Activated CD4-positive, alpha-beta memory T cell treated with anti-CD3 and anti-CD28 coated beads, Interleukin-2, amount 10 ng/mL, durations not matched to agents 7 days and 5 days (primary cell): Measurements from ENCODE around the gene CORO7. TPM values are rescaled to one million over a fixed set of nuclear protein-coding genes. Genes with fewer than 3 reads are reported as not detected.

ENCODE experiments used
- CTCF ChIA-PET: fragments of 350-600 bp; sonication (Branson Sonifier 250); formaldehyde crosslinking; loops from one replicate; lab custom pipeline; 2021; ENCODE audit warnings: antibody characterized with exemption, inconsistent platforms; lab: Charles Lee
- POLR2A ChIA-PET: fragments of 350-600 bp; sonication (Branson Sonifier 250); formaldehyde crosslinking; loops from one replicate; lab custom pipeline; 2021; ENCODE audit warnings: antibody characterized with exemption; lab: Charles Lee
- DNase-seq: peaks from one replicate; pipeline ENCODE4 v3.0.0-alpha.2; 2020
- H3K27ac Mint-ChIP-seq: one replicate; pipeline ENCODE4 v1.8.0; 2021; ENCODE audit warnings: mild to moderate bottlenecking, mixed read lengths
- H3K27me3 Mint-ChIP-seq: one replicate; pipeline ENCODE4 v1.8.0; 2021; ENCODE audit warnings: mixed read lengths
- H3K36me3 Mint-ChIP-seq: one replicate; pipeline ENCODE4 v1.8.0; 2021; ENCODE audit warnings: low read depth, mixed read lengths
- H3K4me1 Mint-ChIP-seq: one replicate; pipeline ENCODE4 v1.8.0; 2021; ENCODE audit warnings: mixed read lengths
- H3K4me3 Mint-ChIP-seq: one replicate; pipeline ENCODE4 v1.8.0; 2021; ENCODE audit warnings: mild to moderate bottlenecking, mixed read lengths
- H3K9me3 Mint-ChIP-seq: one replicate; pipeline ENCODE4 v1.8.0; 2021; ENCODE audit warnings: mixed read lengths
- total RNA-seq, 2 experiments: library from RNA; stranded (reverse); gene quantifications; one replicate each; pipeline ENCODE4 v1.2.3, GENCODE V29; 2021

The CORO7 gene
- 100 to 1,000 TPM; 244 to 245 TPM for total RNA-seq

DNA sequence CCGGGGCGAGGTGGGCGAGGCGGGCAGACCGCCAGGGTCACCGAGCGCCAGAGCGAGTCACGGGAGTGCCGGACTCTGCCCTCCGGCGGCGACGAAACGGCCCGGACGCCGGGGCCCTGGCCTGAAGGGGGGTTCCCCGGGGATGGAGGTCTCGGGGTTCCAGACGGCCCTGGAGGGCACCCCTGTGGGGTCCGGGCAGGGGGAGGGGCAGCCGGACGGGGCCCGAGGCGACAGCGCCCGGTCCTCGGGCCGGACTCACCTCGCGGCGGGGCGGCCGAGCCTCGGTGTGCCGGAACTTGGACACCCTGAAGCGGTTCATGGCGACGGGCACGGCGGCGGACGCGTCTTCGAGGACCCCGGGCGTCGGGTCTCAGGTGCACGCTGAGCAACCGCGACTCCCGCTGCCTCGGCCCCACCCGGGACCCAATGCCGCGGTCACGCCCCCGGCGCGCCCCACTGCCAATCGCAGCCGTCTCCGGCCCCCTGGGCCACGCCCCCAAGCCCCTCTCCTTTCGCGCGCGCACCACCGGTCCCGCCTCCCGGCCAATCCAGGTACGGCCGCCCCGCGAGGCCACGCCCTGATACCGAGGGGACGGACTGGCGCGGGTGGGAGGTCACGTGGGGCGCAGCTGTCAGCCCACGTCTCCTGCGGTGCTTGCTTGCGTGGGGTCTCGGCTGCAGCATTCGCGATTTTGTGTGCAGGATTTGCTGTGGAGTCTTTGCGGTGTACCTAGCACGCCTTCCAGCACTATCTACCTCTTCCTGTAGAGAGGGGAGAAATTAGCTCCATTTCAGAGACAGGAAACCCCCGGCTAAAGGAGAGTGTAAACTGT lies at the start of gene CORO7:
Gene CORO7 (minus strand): TSS at position 397 of the 833 bp plus-strand sequence. CDS start 78 bp downstream, at position 319.
- Mint-ChIP-seq H3K4me3 (peak within 1 kb of the TSS; percentile 95), H3K27ac (peak within 1 kb of the TSS; percentile 99), H3K36me3 (peaks cover 37% of the 10 kb centered on the region), H3K27me3 (peaks cover 4% of the 10 kb centered on the region), H3K9me3 (no peaks in the 10 kb centered on the region), H3K4me1 (peaks cover 47% of the 10 kb centered on the region)
- ChIA-PET CTCF (interaction anchor here (0.9 to 6.1 kb wide), 8 partner anchors 12 to 162 kb away, joined by 3 to 52 read pairs (median 4); partner anchors contain the start of gene HMOX2), POLR2A (interaction anchor here (0.7 to 7.3 kb wide), 22 partner anchors 8 to 431 kb away, joined by 3 to 85 read pairs (median 6); partner anchors contain the start of genes ANKS3, CDIP1, DNAAF8 and DNAJA3)
- peak; percentile 98 for DNase-seq

DNA sequence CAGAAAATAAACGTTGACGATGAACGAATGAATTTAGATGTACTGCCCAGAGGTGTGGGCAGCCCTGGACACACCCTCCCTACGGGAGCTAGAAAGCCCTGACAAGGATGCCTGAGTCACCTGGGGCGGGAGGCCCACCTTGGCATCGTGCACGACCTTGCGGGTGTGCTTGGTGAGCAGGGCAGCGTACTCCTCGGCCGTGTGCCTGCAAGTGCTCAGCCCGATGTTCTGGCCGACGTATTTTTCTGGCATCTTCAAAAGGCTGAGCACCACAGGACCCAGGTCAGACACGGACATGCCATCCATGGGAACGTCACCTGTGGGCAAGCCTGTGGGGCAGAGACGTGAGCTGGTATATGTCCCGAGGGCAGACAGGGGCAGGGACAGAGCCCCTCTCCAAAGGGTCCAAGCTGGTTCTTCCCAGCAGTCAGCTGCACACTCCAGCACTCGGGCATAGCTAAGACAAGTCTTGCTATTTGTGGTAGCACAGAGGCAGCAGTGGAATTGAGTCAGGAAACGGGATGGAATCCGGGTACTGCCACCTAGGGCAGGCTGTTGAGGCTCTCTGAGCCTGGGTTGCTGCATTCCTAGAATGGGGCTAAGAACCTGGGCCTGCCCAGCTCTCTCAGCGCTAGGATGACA lies 47.2 kb upstream of the CORO7 start:
- ChIA-PET CTCF (interaction anchor here (1.0 kb wide), 1 partner anchor 124 kb away, joined by 3 read pairs; no protein-coding TSS in a partner anchor), POLR2A (interaction anchor here (1.2 to 1.4 kb wide), 3 partner anchors 11 to 49 kb away, joined by 3 to 5 read pairs (median 4); partner anchors contain the start of gene NMRAL1)
- H3K27ac Mint-ChIP-seq, result peak overlapping the region; percentile 41

DNA sequence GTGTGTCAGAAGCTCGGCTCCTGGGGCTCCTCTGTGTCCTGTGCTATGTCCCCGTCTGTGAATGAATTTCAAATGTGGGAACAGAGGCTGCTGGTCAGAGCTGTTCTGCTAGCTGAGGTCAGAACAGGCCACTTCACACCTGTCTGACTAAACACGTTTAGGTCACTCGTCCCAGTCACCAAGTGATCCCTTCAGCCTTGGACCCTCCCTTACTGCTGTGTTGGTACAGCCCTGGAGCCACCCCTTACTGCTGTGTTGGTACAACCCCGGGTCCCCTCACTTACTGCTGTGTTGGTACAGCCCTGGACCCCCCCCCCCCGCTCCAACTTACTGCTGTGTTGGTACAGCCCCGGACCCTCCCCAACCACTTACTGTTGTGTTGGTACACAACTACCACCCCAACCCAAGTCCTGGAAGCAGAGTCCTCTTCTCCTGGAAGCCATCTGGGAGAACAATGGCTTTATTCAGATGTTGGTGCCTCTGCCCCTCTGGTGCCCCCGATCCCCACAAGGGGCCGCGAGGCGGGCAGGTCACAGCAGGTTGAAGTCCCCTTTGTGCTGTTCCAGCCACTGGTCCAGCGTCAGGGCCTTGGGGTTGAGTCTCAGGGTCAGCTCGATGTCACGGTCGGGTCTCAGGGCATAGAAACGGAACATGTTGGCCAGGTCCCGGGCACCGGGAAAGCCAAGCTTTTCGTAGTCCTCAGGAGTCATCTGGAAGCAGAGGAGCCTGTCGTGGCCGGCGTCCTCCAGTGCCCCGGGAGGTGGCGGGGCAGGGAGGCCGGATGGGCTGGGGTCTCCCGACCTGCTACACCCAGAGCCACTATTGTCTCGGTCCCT lies 45.1 kb upstream of the CORO7 start:
- H3K27ac Mint-ChIP-seq, result no peak overlapping the region
- POLR2A ChIA-PET, result interaction anchor here (0.5 kb wide), 1 partner anchor 11 kb away, joined by 3 read pairs; no protein-coding TSS in a partner anchor

More for the DNA sequence above, 47.2 kb upstream of the CORO7 start:
- Mint-ChIP-seq H3K4me3 (no peak overlapping the region), H3K9me3 (no peaks in the 10 kb centered on the region), H3K27me3 (no peaks in the 10 kb centered on the region), H3K4me1 (peaks cover 47% of the 10 kb centered on the region), H3K36me3 (peaks cover 53% of the 10 kb centered on the region)
- no peak for DNase-seq

GRCh38 chr16:4460936-4461249 lies 44.5 kb upstream of the CORO7 start:
- Mint-ChIP-seq H3K27ac (peak overlapping the region; percentile 60), H3K27me3 (no peaks in the 10 kb centered on the region), H3K4me3 (no peak overlapping the region), H3K4me1 (peaks cover 30% of the 10 kb centered on the region), H3K36me3 (peaks cover 41% of the 10 kb centered on the region), H3K9me3 (no peaks in the 10 kb centered on the region)
- no peak for DNase-seq
- CTCF ChIA-PET, result interaction anchor here (0.7 kb wide), 1 partner anchor 69 kb away, joined by 3 read pairs; no protein-coding TSS in a partner anchor
- POLR2A ChIA-PET, result interaction anchor here (4.0 kb wide), 1 partner anchor 15 kb away, joined by 27 read pairs; the partner anchor contains the start of genes HMOX2 and NMRAL1

More for the DNA sequence above, 45.1 kb upstream of the CORO7 start:
- Mint-ChIP-seq H3K4me3 (no peak overlapping the region), H3K9me3 (no peaks in the 10 kb centered on the region), H3K4me1 (peaks cover 35% of the 10 kb centered on the region), H3K27me3 (no peaks in the 10 kb centered on the region), H3K36me3 (peaks cover 44% of the 10 kb centered on the region)
- no peak for DNase-seq
- CTCF ChIA-PET, result interaction anchor here (0.6 kb wide), 1 partner anchor 23 kb away, joined by 6 read pairs; no protein-coding TSS in a partner anchor

- Mint-ChIP-seq H3K27me3 (no peaks in the 10 kb centered on the region), H3K36me3 (peaks cover 40% of the 10 kb centered on the region), H3K4me1 (peaks cover 16% of the 10 kb centered on the region), H3K4me3 (no peak overlapping the region), H3K9me3 (no peaks in the 10 kb centered on the region), H3K27ac (no peak overlapping the region)
- ChIA-PET POLR2A (no interaction called here), CTCF (no interaction called here)
- no peak for DNase-seq
Observed at GRCh38 chr16:4455951-4456350, 39.6 kb upstream of the CORO7 start.

- CTCF ChIA-PET, result no interaction called here
- POLR2A ChIA-PET, result no interaction called here
- Mint-ChIP-seq H3K4me3 (no peak overlapping the region), H3K36me3 (peaks cover 44% of the 10 kb centered on the region), H3K27me3 (no peaks in the 10 kb centered on the region), H3K4me1 (peaks cover 12% of the 10 kb centered on the region), H3K9me3 (no peaks in the 10 kb centered on the region), H3K27ac (no peak overlapping the region)
- DNase-seq, result no peak
Observed at GRCh38 chr16:4455081-4455480, 38.7 kb upstream of the CORO7 start.

GRCh38 chr16:4454623-4455022 lies 38.2 kb upstream of the CORO7 start:
- Mint-ChIP-seq H3K36me3 (peaks cover 44% of the 10 kb centered on the region), H3K27ac (no peak overlapping the region), H3K27me3 (no peaks in the 10 kb centered on the region), H3K4me3 (no peak overlapping the region), H3K4me1 (peaks cover 8% of the 10 kb centered on the region), H3K9me3 (no peaks in the 10 kb centered on the region)
- no peak for DNase-seq
- ChIA-PET POLR2A (no interaction called here), CTCF (no interaction called here)

DNA sequence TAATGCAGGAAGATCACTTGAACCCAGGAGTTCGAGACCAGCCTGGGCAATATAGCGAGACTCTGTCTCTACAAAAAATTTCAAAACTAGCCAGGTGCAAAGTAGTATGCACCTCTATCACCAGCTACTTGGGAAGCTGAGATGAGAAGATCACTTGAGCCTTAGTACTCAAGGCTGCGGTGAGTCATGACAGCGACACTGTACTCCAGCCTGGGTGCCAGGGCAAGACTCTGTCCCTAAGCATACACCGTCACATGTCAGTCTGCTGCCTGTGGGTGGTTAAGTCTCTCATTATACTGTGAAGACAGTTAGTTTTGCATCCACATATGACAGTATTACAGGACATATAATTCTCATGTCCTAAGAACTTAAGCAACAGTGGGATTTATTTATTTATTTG lies 36.3 kb upstream of the CORO7 start:
- Mint-ChIP-seq H3K27ac (no peak overlapping the region), H3K4me1 (no peaks in the 10 kb centered on the region), H3K9me3 (no peaks in the 10 kb centered on the region), H3K36me3 (peaks cover 44% of the 10 kb centered on the region), H3K27me3 (no peaks in the 10 kb centered on the region), H3K4me3 (no peak overlapping the region)
- CTCF ChIA-PET, result interaction anchor here (1.4 kb wide), 1 partner anchor 96 kb away, joined by 3 read pairs; no protein-coding TSS in a partner anchor
- POLR2A ChIA-PET, result no interaction called here
- DNase-seq, result no peak

DNA sequence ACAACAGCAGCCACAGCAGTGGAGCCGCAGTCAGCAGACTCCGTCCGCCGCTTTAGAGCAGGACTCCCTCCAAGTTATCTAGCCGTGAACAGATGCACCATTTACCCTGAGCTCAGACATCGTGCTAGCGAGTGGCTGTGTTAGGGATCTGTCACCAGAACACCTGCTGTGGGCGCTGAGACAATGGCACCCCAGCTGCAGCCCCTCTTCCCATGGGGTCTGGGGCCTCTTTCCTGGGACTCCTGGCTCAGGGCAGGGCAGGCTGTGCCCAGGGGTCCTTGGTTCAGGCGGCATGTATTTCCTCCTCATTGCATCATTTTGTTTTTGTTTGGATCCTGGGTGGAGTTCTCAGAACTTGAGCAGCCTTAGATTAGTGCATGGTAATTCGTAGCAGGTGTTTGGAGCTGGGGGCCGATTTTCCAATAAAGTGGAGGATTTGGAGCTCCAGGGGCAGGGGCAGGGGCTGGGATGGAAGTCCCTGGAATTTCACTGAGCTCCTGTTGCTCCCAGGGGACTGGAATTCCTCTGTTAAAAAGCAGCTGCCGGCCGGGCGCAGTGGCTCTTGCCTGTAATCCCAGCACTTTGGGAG lies 34.6 kb upstream of the CORO7 start:
- DNase-seq, result no peak
- H3K4me3 Mint-ChIP-seq, result no peak overlapping the region
- H3K9me3 Mint-ChIP-seq, result no peaks in the 10 kb centered on the region
- no peak overlapping the region for H3K27ac Mint-ChIP-seq
- H3K27me3 Mint-ChIP-seq, result no peaks in the 10 kb centered on the region
- H3K4me1 Mint-ChIP-seq, result no peaks in the 10 kb centered on the region
- POLR2A ChIA-PET, result interaction anchor here (0.8 to 1.6 kb wide), 2 partner anchors 15 to 37 kb away, joined by 3 read pairs; no protein-coding TSS in a partner anchor
- CTCF ChIA-PET, result interaction anchor here (1.1 kb wide), 1 partner anchor 49 kb away, joined by 3 read pairs; no protein-coding TSS in a partner anchor
- H3K36me3 Mint-ChIP-seq, result peaks cover 52% of the 10 kb centered on the region

DNA sequence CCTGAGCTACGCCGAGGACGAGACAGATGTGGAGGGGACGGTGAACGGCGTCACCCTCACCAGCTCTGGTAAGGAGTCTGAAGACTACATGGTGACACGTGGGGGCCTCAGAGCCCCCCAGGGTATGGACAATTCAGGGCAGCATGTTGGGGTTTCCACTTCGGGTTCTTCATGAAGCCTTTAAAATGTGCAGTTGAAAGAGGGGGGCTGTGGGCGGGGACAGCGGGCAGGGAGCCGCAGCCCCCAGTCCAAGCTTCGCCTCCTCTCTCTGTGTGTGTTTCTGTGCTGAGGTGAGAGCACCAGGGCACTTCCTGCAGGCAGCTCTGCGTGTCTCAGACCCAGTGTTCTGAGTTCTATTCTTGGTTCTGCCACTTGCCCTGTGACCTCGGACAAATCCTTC lies 34.0 kb upstream of the CORO7 start:
- DNase-seq, result no peak
- POLR2A ChIA-PET, result no interaction called here
- Mint-ChIP-seq H3K27me3 (no peaks in the 10 kb centered on the region), H3K4me1 (no peaks in the 10 kb centered on the region), H3K9me3 (no peaks in the 10 kb centered on the region), H3K36me3 (peaks cover 47% of the 10 kb centered on the region), H3K4me3 (no peak overlapping the region), H3K27ac (no peak overlapping the region)
- CTCF ChIA-PET, result interaction anchor here (1.1 kb wide), 1 partner anchor 48 kb away, joined by 3 read pairs; no protein-coding TSS in a partner anchor

- H3K9me3 Mint-ChIP-seq, result no peaks in the 10 kb centered on the region
- DNase-seq, result no peak
- H3K27ac Mint-ChIP-seq, result peak overlapping the region; percentile 31
- H3K36me3 Mint-ChIP-seq, result peaks cover 72% of the 10 kb centered on the region
- peaks cover 5% of the 10 kb centered on the region for H3K4me1 Mint-ChIP-seq
- CTCF ChIA-PET, result no interaction called here
- POLR2A ChIA-PET, result no interaction called here
- no peaks in the 10 kb centered on the region for H3K27me3 Mint-ChIP-seq
- no peak overlapping the region for H3K4me3 Mint-ChIP-seq
Observed at GRCh38 chr16:4443986-4444385, 27.6 kb upstream of the CORO7 start.

- DNase-seq, result no peak
- no peaks in the 10 kb centered on the region for H3K27me3 Mint-ChIP-seq
- peaks cover 5% of the 10 kb centered on the region for H3K4me1 Mint-ChIP-seq
- H3K36me3 Mint-ChIP-seq, result peaks cover 70% of the 10 kb centered on the region
- no peak overlapping the region for H3K4me3 Mint-ChIP-seq
- H3K27ac Mint-ChIP-seq, result no peak overlapping the region
- ChIA-PET CTCF (no interaction called here), POLR2A (no interaction called here)
- H3K9me3 Mint-ChIP-seq, result no peaks in the 10 kb centered on the region
Observed at GRCh38 chr16:4443271-4443670, 26.9 kb upstream of the CORO7 start.
